AG08395 (cell line): Measurements from ENCODE around the gene WFDC10A.
"Not testable (repeated sequence)": the region's sequence is repeated elsewhere in the genome, so short reads cannot be mapped to it uniquely, and the experiment has no call there.

Experiments used
- DNase-seq: peaks from one replicate; pipeline ENCODE4 v3.0.0; 2012; ENCODE audit warnings: mixed read lengths, low spot score

The WFDC10A gene

DNA sequence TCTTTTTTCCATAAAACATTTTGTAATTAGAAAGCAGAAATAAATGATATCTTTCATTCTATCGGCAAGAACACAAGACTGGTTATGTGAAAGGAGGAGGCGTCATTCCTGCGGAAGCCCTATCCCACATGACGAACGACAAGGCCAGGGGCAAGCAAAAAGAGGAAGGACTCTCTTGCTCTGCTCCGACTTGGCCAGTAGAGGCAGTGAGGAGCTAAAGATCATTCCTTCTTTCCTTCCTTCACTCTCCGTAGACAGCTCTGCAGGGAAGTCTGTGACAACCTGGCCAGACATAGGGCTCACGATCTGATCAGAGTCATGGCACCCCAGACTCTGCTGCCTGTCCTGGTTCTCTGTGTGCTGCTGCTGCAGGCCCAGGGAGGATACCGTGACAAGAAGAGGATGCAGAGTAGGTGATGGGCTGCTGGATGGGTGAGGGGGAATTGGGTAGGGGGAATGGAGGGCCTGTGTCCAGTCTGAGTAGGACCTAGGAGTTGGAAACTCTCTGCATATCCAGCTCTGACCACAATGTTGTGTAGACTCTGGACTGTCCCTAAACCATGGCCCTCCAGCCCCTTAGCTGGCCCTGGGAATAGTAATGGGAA is at the start of gene WFDC10A:
Gene WFDC10A (plus strand): TSS at position 244 of the 605 bp plus-strand sequence. CDS start 75 bp downstream, at position 319.
- DNase-seq = peak; percentile 65

DNA sequence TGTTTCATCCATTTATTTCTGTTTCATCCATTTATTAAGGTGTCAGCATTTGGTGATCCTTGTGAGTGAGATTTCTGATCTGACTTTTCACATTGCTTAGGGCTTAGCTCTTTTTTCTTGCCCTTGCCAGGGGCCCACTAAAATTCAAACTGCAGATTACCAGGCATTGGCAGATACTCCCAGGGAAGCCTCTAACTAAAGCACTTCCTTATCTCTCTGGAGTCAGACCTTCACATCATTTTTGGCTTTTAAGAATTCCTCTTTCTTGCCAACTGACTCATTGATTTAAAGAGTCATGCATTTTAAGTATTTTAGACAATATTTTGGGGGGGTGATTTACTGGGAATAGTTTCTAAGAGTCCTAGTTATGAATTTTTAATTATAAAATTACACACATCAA is 47.8 kb upstream of the WFDC10A start:
- DNase-seq = no peak

DNA sequence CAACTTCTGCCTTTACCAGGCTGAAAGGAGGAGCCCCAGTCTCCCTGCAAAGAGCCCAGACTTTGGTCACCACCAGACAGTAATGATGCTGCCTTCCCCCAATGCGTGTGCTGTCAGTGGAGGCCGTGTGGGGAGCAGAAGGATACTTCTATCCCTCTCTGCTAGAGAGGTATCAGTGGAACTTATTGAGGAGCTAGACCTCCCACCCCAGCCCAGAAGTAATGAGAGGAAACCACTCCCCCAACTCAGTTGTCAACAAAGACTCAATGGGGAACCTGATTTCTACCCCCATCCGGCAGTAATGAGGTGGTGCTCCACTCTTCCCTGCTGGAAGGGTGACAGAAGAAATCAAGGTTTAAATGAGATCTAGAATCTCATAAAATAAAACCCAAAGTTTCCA is 46.0 kb upstream of the WFDC10A start:
- no peak for DNase-seq

DNA sequence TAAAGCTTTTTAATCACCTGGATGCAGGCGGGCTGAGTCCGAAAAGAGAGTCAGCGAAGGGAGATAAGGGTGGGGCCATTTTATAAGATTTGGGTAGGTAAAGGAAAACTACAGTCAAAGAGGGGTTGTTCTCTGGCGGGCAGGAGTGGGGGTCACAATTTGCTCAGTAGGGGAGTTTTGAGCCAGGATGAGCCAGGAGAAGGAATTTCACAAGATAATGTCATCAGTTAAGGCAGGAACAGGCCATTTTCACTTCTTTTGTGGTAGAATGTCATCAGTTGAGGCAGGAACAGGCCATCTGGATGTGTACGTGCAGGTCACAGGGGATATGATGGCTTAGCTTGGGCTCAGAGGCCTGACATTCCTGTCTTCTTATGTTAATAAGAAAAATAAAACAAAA is 45.2 kb upstream of the WFDC10A start:
- not testable (repeated sequence) for DNase-seq

DNA sequence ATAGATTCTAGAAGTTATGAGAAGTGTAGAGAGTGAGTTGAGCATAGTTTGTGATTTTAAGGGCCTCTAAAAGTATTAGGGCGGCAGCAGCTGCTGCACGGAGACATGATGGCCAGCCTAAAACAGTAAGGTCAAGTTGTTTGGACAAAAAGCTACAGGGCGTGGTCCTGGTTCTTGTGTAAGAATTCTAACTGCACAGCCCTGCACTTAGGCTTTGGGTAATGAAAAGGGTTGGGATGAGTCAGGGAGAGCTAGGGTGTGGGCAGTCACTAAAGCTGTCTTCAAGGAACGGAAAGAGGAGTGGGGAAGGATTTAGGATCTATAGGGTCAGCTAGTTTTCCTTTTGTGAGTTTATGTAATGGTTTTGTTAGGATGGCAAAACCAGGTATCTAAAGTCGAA is 43.6 kb upstream of the WFDC10A start:
- DNase-seq = not testable (repeated sequence)

DNA sequence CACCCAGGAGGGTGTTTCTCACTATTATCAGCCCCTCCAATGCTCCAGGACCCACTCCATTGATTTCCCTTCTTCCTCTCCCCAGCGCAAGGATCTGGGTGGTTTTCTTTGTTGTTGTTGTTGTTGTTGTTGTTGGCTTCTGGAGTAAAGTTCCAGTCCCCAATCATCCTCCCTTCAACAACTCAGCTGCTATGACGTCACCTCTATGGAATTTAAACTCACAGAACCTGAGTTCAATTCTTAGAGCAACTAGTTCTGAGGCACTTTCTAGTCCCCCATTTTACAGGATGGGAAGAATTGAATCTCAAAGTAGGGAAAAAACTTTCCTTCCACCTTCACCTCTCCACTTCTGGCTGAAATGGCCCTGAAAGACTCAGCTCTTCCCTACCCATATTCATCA is 40.7 kb upstream of the WFDC10A start:
- DNase-seq = no peak

DNA sequence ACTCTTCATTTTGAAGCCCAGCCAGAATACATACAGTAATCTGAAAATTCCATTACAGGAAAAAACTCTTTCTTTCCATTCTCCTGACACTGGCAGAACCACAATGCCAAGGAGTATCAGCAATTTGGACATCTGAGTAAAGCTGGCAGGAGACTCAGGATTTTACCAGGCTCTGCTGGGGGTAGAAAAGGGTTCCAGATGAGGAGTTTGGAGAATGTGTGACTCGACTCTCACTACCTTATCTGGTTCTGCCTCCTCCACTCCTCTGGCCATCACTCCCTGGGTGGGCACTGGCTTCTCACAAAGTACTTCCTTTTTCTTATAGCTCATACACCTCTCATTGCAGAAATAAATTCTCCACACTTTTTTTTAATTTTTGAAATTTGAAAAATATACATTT is 39.8 kb upstream of the WFDC10A start:
- DNase-seq = no peak

DNA sequence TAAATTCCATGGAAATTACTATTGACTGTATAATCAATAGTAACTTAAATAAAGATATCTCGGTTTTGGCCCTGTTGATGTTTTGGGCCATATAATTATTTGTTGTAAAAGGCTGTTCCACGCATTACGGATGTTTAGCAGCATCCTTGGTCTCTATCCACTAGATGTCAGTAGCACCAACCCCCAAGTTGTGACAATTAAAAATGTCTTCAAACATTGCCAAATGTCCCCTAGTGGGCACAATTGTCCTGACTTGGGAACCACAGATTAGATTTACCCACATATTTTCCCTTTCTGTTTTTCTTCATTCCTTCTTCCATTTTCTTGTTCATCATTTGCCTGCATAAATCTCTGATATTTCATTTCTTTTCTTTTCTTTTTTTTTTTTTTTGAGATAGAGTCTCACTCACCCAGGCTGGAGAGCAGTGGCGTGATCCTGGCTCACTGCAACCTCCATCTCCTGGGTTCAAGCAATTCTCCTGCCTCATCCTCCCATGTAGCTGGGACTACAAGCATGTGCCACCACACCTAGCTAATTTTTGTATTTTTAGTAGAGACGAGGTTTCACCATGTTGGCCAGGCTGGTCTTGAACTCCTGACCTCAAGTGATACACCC is 36.9 kb upstream of the WFDC10A start:
- DNase-seq = peak; percentile 33

DNA sequence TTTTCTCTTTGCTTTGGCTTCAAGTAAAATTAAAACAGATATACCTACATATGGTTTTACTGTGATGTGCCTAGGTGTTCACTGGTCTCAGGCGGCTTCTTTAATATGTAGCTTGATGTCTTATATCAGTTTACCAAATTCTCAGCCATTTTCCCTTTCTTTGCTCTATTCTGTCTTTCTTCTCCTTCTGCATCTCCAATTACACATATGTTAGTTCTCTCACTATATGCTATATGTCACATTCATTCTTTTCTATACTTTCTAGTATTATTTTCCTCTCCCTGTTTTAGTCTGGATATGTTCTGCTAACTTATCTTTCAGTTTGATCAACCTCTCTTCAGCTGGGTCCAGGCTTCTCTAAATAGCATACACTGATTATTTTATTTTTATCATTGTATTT is 36.0 kb upstream of the WFDC10A start:
- DNase-seq = no peak

DNA sequence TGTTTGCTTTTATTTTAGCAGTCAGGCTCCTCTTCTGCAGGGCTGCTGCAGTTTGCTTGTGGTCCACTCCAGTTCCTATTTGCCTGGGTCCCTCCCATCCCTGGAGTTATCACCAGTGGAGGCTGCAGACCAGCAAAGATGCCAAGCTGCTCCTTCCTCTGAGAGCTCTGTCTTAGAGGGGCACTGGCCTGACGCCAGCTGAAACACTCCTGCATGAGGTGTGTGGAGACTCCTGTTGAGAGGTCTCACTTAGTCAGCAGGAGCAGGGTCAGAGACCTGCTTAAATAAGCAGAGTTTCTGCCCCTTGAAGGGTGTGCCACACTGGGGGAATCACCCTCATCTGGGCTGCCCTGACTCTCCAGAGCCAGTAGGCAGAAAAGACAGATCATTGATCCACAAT is 34.3 kb upstream of the WFDC10A start:
- DNase-seq = no peak

DNA sequence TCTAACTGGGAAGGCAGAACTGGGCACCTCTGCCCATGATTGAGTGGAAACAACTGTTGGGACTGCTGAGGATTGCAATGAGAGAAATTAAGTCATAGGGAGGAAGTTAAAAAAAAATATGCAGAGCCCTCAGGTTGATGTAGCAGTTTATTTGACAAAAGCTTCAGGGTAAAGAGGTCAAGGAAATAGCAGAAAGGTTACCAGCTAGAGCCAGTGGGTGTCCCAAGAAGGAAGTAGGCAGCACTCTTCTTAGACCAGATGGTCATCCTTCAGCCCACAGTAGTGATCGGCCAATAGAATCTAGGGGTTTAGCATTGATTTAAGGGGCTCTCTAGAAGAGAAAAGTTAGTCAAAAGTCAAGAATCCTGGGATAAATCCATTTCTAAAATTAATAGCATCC is 21.7 kb upstream of the WFDC10A start:
- DNase-seq = no peak

DNA sequence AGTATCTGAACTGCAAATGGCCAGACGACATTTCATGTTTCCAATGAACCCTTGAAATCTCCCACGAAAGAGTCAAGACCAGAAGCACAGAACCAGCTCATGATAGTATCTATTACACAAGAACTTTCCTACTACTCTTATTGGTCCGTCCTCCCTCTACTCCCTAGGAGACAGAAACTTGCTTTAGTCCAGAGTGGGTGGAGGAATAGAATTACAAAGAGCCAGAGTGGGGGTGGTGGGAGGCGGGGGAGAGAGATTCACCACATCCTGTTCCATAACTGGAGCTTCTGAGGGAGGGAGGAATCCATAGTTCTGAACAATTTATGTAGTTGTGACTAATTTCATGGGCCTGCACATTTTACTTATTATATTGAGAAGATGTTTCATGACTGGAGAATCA is 18.5 kb upstream of the WFDC10A start:
- peak; percentile 82 for DNase-seq

DNA sequence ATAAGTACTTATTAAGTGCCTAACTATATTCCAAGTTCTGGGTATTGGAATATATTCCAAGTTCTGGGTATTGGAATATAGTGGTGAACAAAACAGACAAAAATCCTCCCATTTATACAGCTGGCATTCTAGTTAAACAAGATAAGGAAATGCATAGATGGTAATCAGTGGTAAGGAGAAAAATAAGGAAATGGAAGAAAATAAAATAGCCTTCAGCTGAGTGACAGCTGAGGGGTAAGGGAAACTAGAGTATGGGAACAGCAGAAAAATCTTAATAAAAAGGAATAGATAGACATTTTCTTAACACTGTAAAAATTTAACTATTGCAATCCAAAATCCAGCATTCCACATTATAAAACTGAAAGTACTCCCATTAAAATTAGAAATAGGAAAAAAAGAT is 17.2 kb upstream of the WFDC10A start:
- no peak for DNase-seq

DNA sequence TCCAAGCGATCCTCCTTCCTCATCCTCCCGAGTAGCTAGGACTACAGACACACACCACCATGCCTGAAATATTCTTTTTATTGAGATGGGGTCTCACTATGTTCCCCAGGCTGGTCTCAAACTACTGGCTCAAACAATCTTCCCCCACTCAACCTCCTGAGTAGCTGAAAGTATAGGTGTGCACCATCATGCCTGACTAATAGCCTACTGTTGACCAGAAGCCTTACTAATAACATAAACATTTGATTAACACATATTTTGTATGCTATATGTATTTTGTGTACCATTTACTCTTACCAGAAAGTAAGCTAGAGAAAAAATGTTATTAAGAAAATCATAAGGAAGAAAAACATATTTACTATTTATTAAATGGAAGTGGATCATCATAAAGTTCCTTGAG is 11.9 kb upstream of the WFDC10A start:
- DNase-seq = no peak

DNA sequence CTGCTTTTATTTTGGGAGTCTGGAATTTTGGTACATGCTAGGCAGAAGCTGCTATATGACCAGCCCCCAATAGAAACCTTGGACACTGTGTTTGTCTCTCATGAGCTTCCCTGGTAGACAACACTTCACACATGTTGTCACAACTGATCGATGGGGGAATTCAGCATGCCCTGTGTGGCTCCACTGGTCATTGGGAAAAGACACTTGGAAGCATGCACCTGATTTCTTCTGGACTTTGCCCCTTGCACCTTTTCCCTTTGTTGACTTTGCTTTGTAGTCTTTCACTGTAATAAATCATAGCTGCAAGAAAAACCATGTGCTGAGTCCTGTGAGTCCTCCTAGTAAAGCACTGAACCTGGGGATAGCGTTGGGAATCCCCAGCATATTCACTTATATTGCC is 7.9 kb upstream of the WFDC10A start:
- DNase-seq = no peak

DNA sequence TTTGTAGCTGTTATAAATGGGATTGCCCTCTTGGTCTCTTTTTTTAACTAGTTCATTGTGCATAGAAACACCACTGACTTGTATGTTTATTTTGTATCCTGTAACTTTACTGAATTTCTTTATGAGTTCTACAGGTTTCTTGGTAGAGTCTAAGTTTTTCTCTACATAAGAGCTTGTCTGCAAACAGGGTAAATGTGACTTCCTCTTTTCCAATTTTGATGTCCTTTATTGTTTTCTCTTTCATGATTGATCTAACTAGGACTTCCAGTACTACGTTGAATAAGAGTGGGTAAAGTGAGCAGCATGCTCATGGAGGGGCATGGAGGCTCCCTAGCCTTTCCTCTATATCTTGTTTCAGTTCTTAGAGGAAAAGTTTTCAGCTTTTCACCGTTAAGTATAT is 3.0 kb upstream of the WFDC10A start:
- no peak for DNase-seq

DNA sequence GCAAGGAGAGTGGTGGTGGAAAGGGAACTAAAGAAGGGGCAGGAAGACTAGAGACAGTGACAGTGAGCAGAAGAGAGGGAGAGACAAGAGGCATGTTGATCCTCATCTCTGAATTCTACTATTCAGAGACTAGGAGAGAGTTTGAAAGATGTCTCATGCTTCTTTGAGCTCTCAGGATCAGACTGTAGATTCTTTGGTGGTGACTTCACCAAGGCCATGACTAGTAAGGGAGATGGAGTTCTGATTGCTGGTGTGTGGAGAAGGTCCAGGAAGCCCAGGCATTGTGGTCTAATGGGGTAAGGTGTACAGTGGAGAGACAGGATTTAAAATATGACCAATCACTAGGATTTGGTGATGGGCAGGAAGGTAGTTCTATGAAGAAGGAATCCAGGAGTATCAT is 832 bp downstream of the WFDC10A start:
- peak; percentile 21 for DNase-seq

DNA sequence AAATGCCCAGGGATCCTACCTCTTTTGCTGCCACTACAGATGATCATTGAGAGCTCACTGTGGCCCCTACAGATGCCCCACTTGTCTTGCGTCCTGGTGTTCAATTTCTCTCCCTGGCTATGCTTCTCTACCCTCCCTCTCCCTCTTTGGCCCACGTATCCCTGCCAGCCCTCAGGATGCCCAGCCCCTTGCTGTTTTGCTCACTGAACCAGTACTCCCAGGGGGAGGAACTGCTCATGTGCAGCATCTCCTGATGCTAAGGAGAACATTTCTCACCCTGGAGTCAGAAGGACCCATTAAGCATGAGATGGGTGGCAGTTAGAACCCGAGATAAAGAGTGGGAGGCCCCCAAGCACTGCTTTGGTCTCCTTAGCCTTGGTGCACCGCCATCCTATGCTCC is 1.6 kb downstream of the WFDC10A start, which contains the start of gene WFDC9:
Gene WFDC9 (minus strand): TSS at position 101 of the 400 bp plus-strand sequence. CDS start 21,103 bp downstream, outside the sequence.
- DNase-seq = no peak

DNA sequence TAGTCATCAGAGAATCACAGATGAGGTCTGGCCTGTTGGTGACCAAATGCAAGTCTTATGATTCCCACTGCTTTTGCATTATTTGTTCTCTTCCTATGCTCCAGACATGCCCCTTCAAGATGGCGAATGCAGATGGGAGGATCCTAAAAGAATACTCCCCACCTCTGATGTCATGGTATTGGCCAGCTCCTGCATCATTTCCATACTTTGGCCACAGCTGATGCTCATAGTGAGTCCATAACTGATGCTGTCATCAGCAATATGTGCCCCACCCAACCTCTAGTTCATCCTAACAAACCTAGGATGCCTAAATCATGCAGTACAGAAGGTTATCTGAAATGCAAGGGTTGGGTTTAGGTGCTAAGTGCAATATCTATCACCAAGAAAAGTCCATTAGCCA is 7.0 kb downstream of the WFDC10A start:
- no peak for DNase-seq

DNA sequence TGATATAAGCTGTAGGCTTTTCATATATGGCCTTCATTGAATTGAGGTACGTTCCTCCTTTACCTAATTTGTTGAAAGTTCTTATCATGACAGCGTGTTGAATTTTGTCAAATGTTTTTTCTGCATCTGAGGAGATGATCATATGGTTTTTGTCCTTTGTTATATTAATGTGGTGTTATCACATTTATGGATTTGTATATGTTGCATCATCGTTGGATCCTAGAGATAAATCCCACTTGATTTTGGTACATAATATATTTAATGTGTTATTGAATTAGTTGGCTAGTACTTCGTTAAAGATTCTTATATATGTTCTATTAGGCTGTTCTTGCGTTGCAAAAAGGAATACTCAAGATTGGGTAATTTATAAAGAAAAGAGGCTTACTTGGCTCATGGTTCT is 10.1 kb downstream of the WFDC10A start:
- no peak for DNase-seq

DNA sequence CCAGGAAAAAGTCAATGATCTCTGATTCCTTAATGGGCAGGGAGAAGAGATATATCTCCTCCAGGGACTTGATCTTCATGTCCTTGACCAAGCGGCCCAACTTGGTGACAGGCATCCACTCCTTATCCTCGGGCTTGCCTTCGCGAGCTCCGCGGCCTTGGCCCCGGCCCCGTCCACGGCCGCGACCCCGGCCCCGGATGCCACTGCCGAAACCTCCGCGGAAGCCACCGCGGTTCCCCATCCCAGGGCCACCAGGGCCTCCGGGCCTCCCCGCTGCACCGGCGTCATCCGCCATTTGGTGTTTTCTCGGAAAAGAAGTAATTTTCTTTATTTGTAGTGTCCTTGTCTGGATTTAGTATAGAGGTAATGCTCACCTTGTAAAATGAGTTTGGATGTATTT is 11.5 kb downstream of the WFDC10A start:
- DNase-seq = not testable (repeated sequence)

DNA sequence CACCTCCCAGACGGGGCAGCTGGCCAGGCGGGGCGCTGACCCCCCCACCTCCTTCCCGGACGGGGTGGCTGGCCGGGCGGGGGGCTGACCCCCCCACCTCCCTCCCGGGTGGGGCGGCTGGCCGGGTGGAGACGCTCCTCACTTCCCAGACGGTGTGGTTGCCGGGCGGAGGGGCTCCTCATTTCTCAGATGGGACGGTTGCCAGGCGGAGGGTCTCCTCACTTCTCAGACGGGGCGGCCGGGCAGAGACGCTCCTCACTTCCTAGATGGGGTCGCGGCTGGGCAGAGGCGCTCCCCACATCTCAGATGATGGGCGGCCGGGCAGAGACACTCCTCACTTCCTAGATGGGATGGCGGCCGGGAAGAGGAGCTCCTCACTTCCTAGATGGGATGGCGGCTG is 16.3 kb downstream of the WFDC10A start:
- DNase-seq = not testable (repeated sequence)

DNA sequence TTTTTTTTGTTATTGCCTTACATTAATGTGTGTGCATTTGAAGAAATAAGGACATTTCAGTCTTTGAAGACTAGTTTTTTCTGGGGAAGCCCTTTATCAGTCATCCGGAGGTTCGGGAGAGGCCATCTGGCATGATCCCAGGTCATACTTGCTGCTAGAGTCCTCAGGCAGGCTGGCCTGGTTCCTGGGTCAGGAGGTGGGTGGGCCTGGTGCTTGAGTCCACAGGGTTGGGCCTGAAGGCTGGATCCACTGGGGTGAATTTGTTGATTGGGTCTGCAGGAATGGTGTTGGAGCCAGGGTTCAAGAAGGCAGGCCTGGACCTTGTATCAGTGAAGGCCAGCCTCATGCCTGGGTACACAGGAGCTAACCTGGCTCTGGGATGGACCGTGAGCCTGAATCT is 17.3 kb downstream of the WFDC10A start:
- DNase-seq = no peak

DNA sequence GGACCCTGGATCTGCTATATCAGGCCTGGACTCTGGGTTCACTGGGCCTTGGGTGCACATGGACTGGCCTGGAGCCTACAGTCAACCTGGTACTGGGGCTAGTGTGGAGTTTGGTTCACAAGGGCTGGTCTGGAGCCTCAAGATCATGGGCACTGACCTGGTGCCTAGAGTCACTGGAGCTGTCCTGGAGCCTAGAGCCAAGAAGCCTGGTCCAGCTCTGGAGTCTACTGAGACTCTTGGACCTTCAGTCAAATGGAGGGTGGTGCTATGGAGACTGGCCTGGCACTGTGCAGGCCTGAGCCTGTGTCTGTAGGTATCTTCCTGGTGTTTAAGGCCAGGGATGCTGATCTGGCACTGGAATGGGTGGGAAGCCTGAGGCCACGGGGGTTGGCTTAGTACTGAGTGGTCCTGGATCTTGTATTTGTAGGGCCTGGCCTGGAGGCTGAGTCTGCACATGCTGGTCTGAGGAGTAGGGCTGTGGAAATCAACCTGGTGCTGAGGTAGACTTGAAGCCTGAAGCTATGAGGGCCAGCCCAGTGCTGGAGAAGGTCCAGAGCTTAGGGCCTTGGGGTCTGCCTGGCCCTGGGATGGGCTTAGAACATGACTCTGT is 18.0 kb downstream of the WFDC10A start:
- DNase-seq = no peak
